HUES64 (cell line): ENCODE measurements around the gene UNC13C.
A peak's percentile ranks its signal among the peaks of the same experiment; 100 is the strongest.

ENCODE experiments used
- H3K27ac ChIP-seq: 2 replicates; pipeline ENCODE4 v1.7.0; 2013; ENCODE audit warnings: low read depth, low read length, inconsistent platforms
- H3K27me3 ChIP-seq: 2 replicates; pipeline ENCODE4 v1.6.1; 2013; ENCODE audit warnings: mild to moderate bottlenecking, low read length; ENCODE audit not compliant: insufficient read depth
- H3K36me3 ChIP-seq: 2 replicates; pipeline ENCODE4 v1.6.1; 2013; ENCODE audit warnings: mild to moderate bottlenecking, low read length; ENCODE audit not compliant: insufficient read depth
- H3K4me1 ChIP-seq: 2 replicates; pipeline ENCODE4 v1.6.1; 2013; ENCODE audit warnings: mild to moderate bottlenecking, low read length, moderate library complexity; ENCODE audit not compliant: insufficient read depth
- H3K4me3 ChIP-seq: 2 replicates; pipeline ENCODE4 v1.5.1; 2013; ENCODE audit warnings: mild to moderate bottlenecking, low read length, moderate library complexity
- H3K9ac ChIP-seq: 2 replicates; pipeline ENCODE4 v1.6.1; 2013; ENCODE audit warnings: mild to moderate bottlenecking, low read depth, low read length
- H3K9me3 ChIP-seq: 2 replicates; pipeline ENCODE4 v1.6.1; 2013; ENCODE audit warnings: low read depth, low read length; ENCODE audit not compliant: insufficient read depth
- WGBS: fragments of 150-250, 120-280 bp; methylation state at CpG from one replicate; pipeline ENCODE4 v1.1.7; 2013; ENCODE audit warnings: missing lambda C conversion rate; 5-methylcytosine and 5-hydroxymethylcytosine counted together

Gene UNC13C

DNA sequence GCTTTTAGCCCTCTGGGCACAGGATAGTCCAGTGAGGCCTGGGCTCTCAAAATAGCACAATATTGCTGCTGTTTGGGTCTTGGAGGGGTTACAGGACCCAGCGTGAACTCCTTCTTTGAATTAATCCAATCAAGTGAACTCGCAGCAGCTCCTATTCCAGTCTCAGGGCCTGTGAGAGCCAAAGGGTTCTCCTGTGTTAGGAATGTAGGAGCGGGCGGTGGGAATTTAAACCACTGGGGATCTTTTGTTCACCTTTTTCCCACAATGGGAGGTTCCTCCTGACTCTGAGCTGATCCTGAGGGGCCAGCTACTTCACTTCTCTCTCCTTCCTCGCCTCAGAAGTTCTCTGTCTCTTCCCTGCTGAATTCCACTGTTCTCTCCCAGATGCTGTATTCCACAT, 504.0 kb downstream of the UNC13C start:
- Histone ChIP-seq H3K4me1 (0 out of 2 replicates have a peak, but pooled peaks cover 3% of the 10 kb centered on the region), H3K36me3 (no peaks in the 10 kb centered on the region), H3K9me3 (no peaks in the 10 kb centered on the region), H3K4me3 (no peak overlapping the region), H3K9ac (no peak overlapping the region), H3K27me3 (no peaks in the 10 kb centered on the region), H3K27ac (no peak overlapping the region)
- WGBS = 75% methylated on average over 5 of the region's 5 CpGs

GRCh38 chr15:54500330-54500729, 522.1 kb downstream of the UNC13C start:
- H3K27ac ChIP-seq = peak overlapping the region; percentile 60; the same call in 1 of the 2 replicates
- no peaks in the 10 kb centered on the region for H3K9me3 ChIP-seq
- no peak overlapping the region for H3K4me3 ChIP-seq
- no peak overlapping the region for H3K9ac ChIP-seq
- peaks cover 24% of the 10 kb centered on the region for H3K4me1 ChIP-seq
- H3K36me3 ChIP-seq = no peaks in the 10 kb centered on the region
- 32% methylated on average over 2 of the region's 2 CpGs for WGBS
- H3K27me3 ChIP-seq = no peaks in the 10 kb centered on the region

- Histone ChIP-seq H3K9ac (no peak overlapping the region), H3K36me3 (no peaks in the 10 kb centered on the region), H3K4me1 (peaks cover 24% of the 10 kb centered on the region), H3K27me3 (no peaks in the 10 kb centered on the region), H3K4me3 (no peak overlapping the region), H3K27ac (no peak overlapping the region), H3K9me3 (no peaks in the 10 kb centered on the region)
- WGBS = 92% methylated on average over 5 of the region's 5 CpGs
Measured at GRCh38 chr15:54502416-54503075, 524.3 kb downstream of the UNC13C start.

DNA sequence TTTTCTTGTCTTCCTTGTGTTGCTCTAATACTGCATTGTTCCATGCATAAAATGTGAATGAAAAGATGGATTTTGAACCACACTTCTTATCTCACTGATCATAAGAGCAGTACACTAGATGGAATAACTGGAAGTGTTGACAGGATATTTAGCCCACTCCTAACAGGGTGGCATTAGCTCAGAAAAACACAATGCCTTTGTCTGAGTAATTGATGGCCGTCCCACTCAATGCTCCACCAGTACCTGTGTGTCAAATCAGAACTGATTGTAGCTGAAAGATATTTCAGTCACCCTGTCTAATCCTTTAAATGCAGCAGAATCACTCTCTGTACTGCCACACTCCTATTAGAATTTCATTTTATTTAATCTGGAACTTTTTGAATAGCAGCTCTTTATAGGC, 526.5 kb downstream of the UNC13C start:
- Histone ChIP-seq H3K36me3 (no peaks in the 10 kb centered on the region), H3K27ac (no peak overlapping the region), H3K4me1 (peaks cover 10% of the 10 kb centered on the region), H3K9ac (no peak overlapping the region), H3K4me3 (no peak overlapping the region), H3K27me3 (no peaks in the 10 kb centered on the region), H3K9me3 (no peaks in the 10 kb centered on the region)
- 87% methylated on average over 1 of the region's 1 CpG for WGBS

DNA sequence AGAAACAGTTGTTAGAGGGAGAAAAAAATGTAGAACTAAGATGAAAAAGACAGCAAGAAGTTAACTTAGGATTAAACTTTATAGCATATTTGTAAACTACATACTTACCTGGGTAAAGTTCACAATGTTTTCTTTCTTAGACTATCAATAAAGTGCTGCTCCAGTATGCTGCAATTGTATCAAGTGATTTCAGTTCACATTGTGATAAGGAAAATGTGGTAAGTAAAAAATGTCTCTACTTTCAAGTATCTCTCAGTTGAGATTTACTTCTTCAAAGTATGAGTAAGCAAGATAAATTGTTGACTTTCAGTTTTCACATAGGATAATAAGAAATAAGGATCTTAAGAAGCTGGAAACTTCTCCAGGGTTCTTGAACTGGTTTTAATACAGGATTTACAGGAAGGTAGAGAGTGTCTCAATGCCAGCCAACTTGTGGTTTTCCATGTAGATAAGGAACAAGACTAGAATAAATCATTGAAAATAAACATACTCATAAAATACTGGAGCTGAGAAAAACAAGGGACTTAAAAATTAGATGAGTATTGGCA, 528.8 kb downstream of the UNC13C start:
- Histone ChIP-seq H3K36me3 (no peaks in the 10 kb centered on the region), H3K27me3 (no peaks in the 10 kb centered on the region), H3K4me3 (no peak overlapping the region), H3K4me1 (no peaks in the 10 kb centered on the region), H3K27ac (no peak overlapping the region), H3K9ac (no peak overlapping the region), H3K9me3 (no peaks in the 10 kb centered on the region)

DNA sequence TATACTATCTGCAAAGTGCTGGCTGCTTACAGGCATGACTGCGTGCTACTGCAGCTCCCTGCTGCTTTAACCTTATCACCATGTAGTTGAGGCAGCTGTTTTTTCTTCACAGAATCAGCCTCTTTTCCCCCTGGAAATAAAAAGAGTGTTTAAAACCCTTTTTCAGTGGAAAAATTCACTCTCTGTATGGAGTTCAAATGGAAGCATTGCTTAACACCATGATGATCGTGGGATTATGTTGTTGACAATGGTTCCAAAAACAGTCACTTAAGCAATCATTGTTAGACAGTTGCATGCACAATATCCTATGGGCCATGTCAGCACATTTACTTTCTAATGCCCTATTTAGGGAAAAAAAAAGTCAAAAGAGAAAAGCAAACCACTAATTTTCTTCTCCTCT, 536.4 kb downstream of the UNC13C start:
- no peaks in the 10 kb centered on the region for H3K4me1 ChIP-seq
- 100% methylated on average over 2 of the region's 2 CpGs for WGBS

GRCh38 chr15:54515664-54516582, 537.7 kb downstream of the UNC13C start:
- H3K4me1 ChIP-seq = no peaks in the 10 kb centered on the region
- 86% methylated on average over 7 of the region's 9 CpGs for WGBS

More for the DNA sequence above, 536.4 kb downstream of the UNC13C start:
- Histone ChIP-seq H3K27ac (no peak overlapping the region), H3K4me3 (no peak overlapping the region), H3K27me3 (no peaks in the 10 kb centered on the region), H3K36me3 (no peaks in the 10 kb centered on the region), H3K9me3 (peaks cover 7% of the 10 kb centered on the region), H3K9ac (no peak overlapping the region)

GRCh38 chr15:54517366-54517765, 539.1 kb downstream of the UNC13C start:
- H3K9ac ChIP-seq = no peak overlapping the region
- H3K27me3 ChIP-seq = no peaks in the 10 kb centered on the region
- peaks cover 7% of the 10 kb centered on the region for H3K9me3 ChIP-seq
- no peak overlapping the region for H3K27ac ChIP-seq
- no peaks in the 10 kb centered on the region for H3K4me1 ChIP-seq
- no peak overlapping the region for H3K4me3 ChIP-seq
- WGBS = 73% methylated on average over 1 of the region's 2 CpGs
- H3K36me3 ChIP-seq = no peaks in the 10 kb centered on the region

More at GRCh38 chr15:54515664-54516582, 537.7 kb downstream of the UNC13C start:
- H3K4me3 ChIP-seq = no peak overlapping the region
- H3K9ac ChIP-seq = no peak overlapping the region
- no peak overlapping the region for H3K27ac ChIP-seq
- H3K9me3 ChIP-seq = peaks cover 7% of the 10 kb centered on the region
- no peaks in the 10 kb centered on the region for H3K36me3 ChIP-seq
- no peaks in the 10 kb centered on the region for H3K27me3 ChIP-seq

GRCh38 chr15:54518156-54518882, 540.1 kb downstream of the UNC13C start:
- no peaks in the 10 kb centered on the region for H3K27me3 ChIP-seq
- H3K27ac ChIP-seq = no peak overlapping the region
- 91% methylated on average over 4 of the region's 5 CpGs for WGBS
- H3K4me3 ChIP-seq = no peak overlapping the region
- peaks cover 7% of the 10 kb centered on the region for H3K9me3 ChIP-seq
- H3K36me3 ChIP-seq = no peaks in the 10 kb centered on the region
- H3K9ac ChIP-seq = no peak overlapping the region
- H3K4me1 ChIP-seq = no peaks in the 10 kb centered on the region

DNA sequence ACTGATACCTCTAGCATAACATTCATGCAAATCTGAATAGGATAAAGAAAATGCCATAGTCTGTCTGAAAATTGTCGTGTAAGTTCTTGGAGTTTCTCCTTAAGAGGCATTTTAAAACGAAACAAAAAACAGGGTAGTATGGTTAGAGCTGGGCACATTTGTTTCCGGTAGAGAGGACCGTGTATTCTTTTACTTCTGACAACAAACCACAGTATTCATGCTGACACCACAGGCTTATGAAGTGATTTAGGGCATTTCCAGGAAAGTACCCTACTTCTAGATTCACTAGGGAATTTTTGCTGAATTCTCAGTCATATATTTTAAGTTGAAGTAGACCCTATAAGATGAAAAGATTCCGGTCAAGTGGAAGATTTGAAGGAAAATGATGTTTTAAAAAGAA, 541.3 kb downstream of the UNC13C start:
- Histone ChIP-seq H3K27ac (no peak overlapping the region), H3K4me1 (no peaks in the 10 kb centered on the region), H3K9me3 (peaks cover 4% of the 10 kb centered on the region; the same call in 1 of the 2 replicates), H3K27me3 (no peaks in the 10 kb centered on the region), H3K36me3 (no peaks in the 10 kb centered on the region), H3K9ac (no peak overlapping the region), H3K4me3 (no peak overlapping the region)
- 88% methylated on average over 5 of the region's 5 CpGs for WGBS

DNA sequence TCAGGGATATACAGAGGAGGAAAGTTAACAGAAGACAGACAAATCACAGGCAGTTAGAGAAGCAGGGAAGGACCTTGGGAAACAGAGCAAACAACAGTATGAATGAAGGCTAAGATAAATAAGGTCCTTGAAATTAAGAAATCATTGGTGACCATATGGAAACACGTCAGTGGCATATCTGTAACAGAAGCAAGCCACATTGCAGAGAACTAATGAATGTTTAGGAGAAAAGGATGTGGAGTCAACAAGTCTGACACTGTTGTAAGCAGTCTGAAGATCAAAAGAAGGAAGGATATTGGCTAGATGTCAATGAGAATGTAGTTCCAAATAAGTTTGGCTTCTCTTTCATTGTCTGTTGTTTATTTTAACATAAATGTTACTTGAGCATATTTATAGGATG, 542.4 kb downstream of the UNC13C start:
- H3K9me3 ChIP-seq = no peaks in the 10 kb centered on the region
- no peak overlapping the region for H3K4me3 ChIP-seq
- no peak overlapping the region for H3K27ac ChIP-seq
- H3K9ac ChIP-seq = no peak overlapping the region
- no peaks in the 10 kb centered on the region for H3K36me3 ChIP-seq
- H3K4me1 ChIP-seq = no peaks in the 10 kb centered on the region
- 88% methylated on average over 1 of the region's 1 CpG for WGBS
- H3K27me3 ChIP-seq = no peaks in the 10 kb centered on the region
